ENCODE data around the gene TYW1B.
"Not testable (repeated sequence)": the region's sequence is repeated elsewhere in the genome, so short reads cannot be mapped to it uniquely, and the experiment has no call there.

Gene TYW1B

GRCh38 chr7:72780289-72780894 is 47.6 kb downstream of the TYW1B start:
- H3K36me3 ChIP-seq (ENCODE audit: control insufficient read depth, insufficient read depth, low read length); H3K27me3 ChIP-seq (ENCODE audit: control insufficient read depth, insufficient read depth, low read length); H3K9ac ChIP-seq (ENCODE audit: low read length); H3K27ac ChIP-seq (ENCODE audit: low read depth, low read length); H3K4me3 ChIP-seq (ENCODE audit: low read length); H3K4me1 ChIP-seq (ENCODE audit: control insufficient read depth, insufficient read depth, low read length): not testable (repeated sequence)

- not testable (repeated sequence) for H3K9ac ChIP-seq (ENCODE audit: low read length); H3K27ac ChIP-seq (ENCODE audit: low read depth, low read length); H3K4me3 ChIP-seq (ENCODE audit: low read length); H3K27me3 ChIP-seq (ENCODE audit: control insufficient read depth, insufficient read depth, low read length); H3K36me3 ChIP-seq (ENCODE audit: control insufficient read depth, insufficient read depth, low read length); H3K4me1 ChIP-seq (ENCODE audit: control insufficient read depth, insufficient read depth, low read length)
Observed at GRCh38 chr7:72777167-72777566, 50.8 kb downstream of the TYW1B start.

GRCh38 chr7:72772627-72773026 is 55.4 kb downstream of the TYW1B start:
- H3K27ac ChIP-seq (ENCODE audit: low read depth, low read length); H3K9ac ChIP-seq (ENCODE audit: low read length); H3K36me3 ChIP-seq (ENCODE audit: control insufficient read depth, insufficient read depth, low read length); H3K4me1 ChIP-seq (ENCODE audit: control insufficient read depth, insufficient read depth, low read length); H3K27me3 ChIP-seq (ENCODE audit: control insufficient read depth, insufficient read depth, low read length); H3K4me3 ChIP-seq (ENCODE audit: low read length): not testable (repeated sequence)

- not testable (repeated sequence) for H3K27me3 ChIP-seq (ENCODE audit: control insufficient read depth, insufficient read depth, low read length); H3K36me3 ChIP-seq (ENCODE audit: control insufficient read depth, insufficient read depth, low read length); H3K4me3 ChIP-seq (ENCODE audit: low read length); H3K9ac ChIP-seq (ENCODE audit: low read length); H3K4me1 ChIP-seq (ENCODE audit: control insufficient read depth, insufficient read depth, low read length); H3K27ac ChIP-seq (ENCODE audit: low read depth, low read length)
Observed at GRCh38 chr7:72766994-72767393, 61.0 kb downstream of the TYW1B start.

GRCh38 chr7:72760602-72761001 is 67.4 kb downstream of the TYW1B start:
- H3K9ac ChIP-seq (ENCODE audit: low read length): no peak overlapping the region
- no peak overlapping the region for H3K4me3 ChIP-seq (ENCODE audit: low read length)
- no peak overlapping the region for H3K27ac ChIP-seq (ENCODE audit: low read depth, low read length)
- no peaks in the 10 kb centered on the region for H3K36me3 ChIP-seq (ENCODE audit: control insufficient read depth, insufficient read depth, low read length)
- H3K4me1 ChIP-seq (ENCODE audit: control insufficient read depth, insufficient read depth, low read length): no peaks in the 10 kb centered on the region
- no peaks in the 10 kb centered on the region for H3K27me3 ChIP-seq (ENCODE audit: control insufficient read depth, insufficient read depth, low read length)

- Histone ChIP-seq H3K36me3 (ENCODE audit: control insufficient read depth, insufficient read depth, low read length) (no peaks in the 10 kb centered on the region), H3K4me1 (ENCODE audit: control insufficient read depth, insufficient read depth, low read length) (no peaks in the 10 kb centered on the region), H3K4me3 (ENCODE audit: low read length) (no peak overlapping the region), H3K27ac (ENCODE audit: low read depth, low read length) (no peak overlapping the region), H3K9ac (ENCODE audit: low read length) (no peak overlapping the region), H3K27me3 (ENCODE audit: control insufficient read depth, insufficient read depth, low read length) (no peaks in the 10 kb centered on the region)
Observed at GRCh38 chr7:72754312-72754711, 73.7 kb downstream of the TYW1B start.

- no peaks in the 10 kb centered on the region for H3K27me3 ChIP-seq (ENCODE audit: control insufficient read depth, insufficient read depth, low read length)
- no peak overlapping the region for H3K4me3 ChIP-seq (ENCODE audit: low read length)
- H3K36me3 ChIP-seq (ENCODE audit: control insufficient read depth, insufficient read depth, low read length): no peaks in the 10 kb centered on the region
- no peak overlapping the region for H3K9ac ChIP-seq (ENCODE audit: low read length)
- no peaks in the 10 kb centered on the region for H3K4me1 ChIP-seq (ENCODE audit: control insufficient read depth, insufficient read depth, low read length)
- no peak overlapping the region for H3K27ac ChIP-seq (ENCODE audit: low read depth, low read length)
Observed at GRCh38 chr7:72753781-72754180, 74.2 kb downstream of the TYW1B start.

- H3K27me3 ChIP-seq (ENCODE audit: control insufficient read depth, insufficient read depth, low read length); H3K4me3 ChIP-seq (ENCODE audit: low read length); H3K9ac ChIP-seq (ENCODE audit: low read length); H3K36me3 ChIP-seq (ENCODE audit: control insufficient read depth, insufficient read depth, low read length); H3K27ac ChIP-seq (ENCODE audit: low read depth, low read length); H3K4me1 ChIP-seq (ENCODE audit: control insufficient read depth, insufficient read depth, low read length): not testable (repeated sequence)
Observed at GRCh38 chr7:72753229-72753628, 74.8 kb downstream of the TYW1B start.

- Histone ChIP-seq H3K9ac (ENCODE audit: low read length) (no peak overlapping the region), H3K27ac (ENCODE audit: low read depth, low read length) (no peak overlapping the region), H3K4me3 (ENCODE audit: low read length) (no peak overlapping the region), H3K27me3 (ENCODE audit: control insufficient read depth, insufficient read depth, low read length) (no peaks in the 10 kb centered on the region), H3K4me1 (ENCODE audit: control insufficient read depth, insufficient read depth, low read length) (no peaks in the 10 kb centered on the region), H3K36me3 (ENCODE audit: control insufficient read depth, insufficient read depth, low read length) (no peaks in the 10 kb centered on the region)
Observed at GRCh38 chr7:72751978-72752377, 76.0 kb downstream of the TYW1B start.

- Histone ChIP-seq H3K4me3 (ENCODE audit: low read length) (no peak overlapping the region), H3K36me3 (ENCODE audit: control insufficient read depth, insufficient read depth, low read length) (no peaks in the 10 kb centered on the region), H3K9ac (ENCODE audit: low read length) (no peak overlapping the region), H3K27ac (ENCODE audit: low read depth, low read length) (no peak overlapping the region), H3K27me3 (ENCODE audit: control insufficient read depth, insufficient read depth, low read length) (no peaks in the 10 kb centered on the region), H3K4me1 (ENCODE audit: control insufficient read depth, insufficient read depth, low read length) (no peaks in the 10 kb centered on the region)
Observed at GRCh38 chr7:72751378-72751777, 76.6 kb downstream of the TYW1B start.

GRCh38 chr7:72748649-72749048 is 79.4 kb downstream of the TYW1B start:
- not testable (repeated sequence) for H3K4me1 ChIP-seq (ENCODE audit: control insufficient read depth, insufficient read depth, low read length); H3K27ac ChIP-seq (ENCODE audit: low read depth, low read length); H3K27me3 ChIP-seq (ENCODE audit: control insufficient read depth, insufficient read depth, low read length); H3K9ac ChIP-seq (ENCODE audit: low read length); H3K4me3 ChIP-seq (ENCODE audit: low read length); H3K36me3 ChIP-seq (ENCODE audit: control insufficient read depth, insufficient read depth, low read length)

- not testable (repeated sequence) for H3K9ac ChIP-seq (ENCODE audit: low read length)
Observed at GRCh38 chr7:72744244-72744926, 83.6 kb downstream of the TYW1B start.

GRCh38 chr7:72743801-72744200 is 84.2 kb downstream of the TYW1B start:
- not testable (repeated sequence) for H3K27ac ChIP-seq (ENCODE audit: low read depth, low read length); H3K4me3 ChIP-seq (ENCODE audit: low read length); H3K36me3 ChIP-seq (ENCODE audit: control insufficient read depth, insufficient read depth, low read length); H3K9ac ChIP-seq (ENCODE audit: low read length); H3K27me3 ChIP-seq (ENCODE audit: control insufficient read depth, insufficient read depth, low read length); H3K4me1 ChIP-seq (ENCODE audit: control insufficient read depth, insufficient read depth, low read length)

More at GRCh38 chr7:72744244-72744926, 83.6 kb downstream of the TYW1B start:
- not testable (repeated sequence) for H3K27ac ChIP-seq (ENCODE audit: low read depth, low read length); H3K27me3 ChIP-seq (ENCODE audit: control insufficient read depth, insufficient read depth, low read length); H3K4me1 ChIP-seq (ENCODE audit: control insufficient read depth, insufficient read depth, low read length); H3K36me3 ChIP-seq (ENCODE audit: control insufficient read depth, insufficient read depth, low read length); H3K4me3 ChIP-seq (ENCODE audit: low read length)

Measured in rectal smooth muscle tissue (tissue), 1 donor.